Stimulated activated CD4-positive, alpha-beta T cell treated with anti-CD3 and anti-CD28 coated beads, Interleukin-2, amount 100 ng/mL, for 48 hours (primary cell): ENCODE results near the gene TMPRSS5.

Experiments
- DNase-seq, 2 donors: peaks; one replicate each; pipeline ENCODE4 v3.0.0-alpha.2; 2020

TMPRSS5 gene

DNA sequence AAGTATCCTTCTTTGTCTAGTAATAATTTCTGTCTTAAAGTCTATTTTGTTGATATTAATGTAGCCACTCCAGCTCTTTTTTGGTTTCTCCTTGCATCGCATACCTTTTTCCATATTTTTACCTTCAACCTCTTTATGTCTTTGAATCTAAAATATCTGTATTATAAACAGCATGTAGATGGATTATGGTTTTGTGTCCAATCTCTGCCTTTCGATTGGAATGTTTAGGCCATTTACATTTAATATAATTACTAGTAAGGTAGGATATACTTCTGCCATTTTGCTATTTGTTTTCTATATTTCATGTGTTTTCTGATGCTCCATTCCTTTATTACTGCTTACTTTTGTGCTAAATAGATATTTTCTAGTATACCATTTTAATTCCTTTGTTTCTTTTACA, 39.5 kb downstream of the TMPRSS5 start:
- no peak for DNase-seq

DNA sequence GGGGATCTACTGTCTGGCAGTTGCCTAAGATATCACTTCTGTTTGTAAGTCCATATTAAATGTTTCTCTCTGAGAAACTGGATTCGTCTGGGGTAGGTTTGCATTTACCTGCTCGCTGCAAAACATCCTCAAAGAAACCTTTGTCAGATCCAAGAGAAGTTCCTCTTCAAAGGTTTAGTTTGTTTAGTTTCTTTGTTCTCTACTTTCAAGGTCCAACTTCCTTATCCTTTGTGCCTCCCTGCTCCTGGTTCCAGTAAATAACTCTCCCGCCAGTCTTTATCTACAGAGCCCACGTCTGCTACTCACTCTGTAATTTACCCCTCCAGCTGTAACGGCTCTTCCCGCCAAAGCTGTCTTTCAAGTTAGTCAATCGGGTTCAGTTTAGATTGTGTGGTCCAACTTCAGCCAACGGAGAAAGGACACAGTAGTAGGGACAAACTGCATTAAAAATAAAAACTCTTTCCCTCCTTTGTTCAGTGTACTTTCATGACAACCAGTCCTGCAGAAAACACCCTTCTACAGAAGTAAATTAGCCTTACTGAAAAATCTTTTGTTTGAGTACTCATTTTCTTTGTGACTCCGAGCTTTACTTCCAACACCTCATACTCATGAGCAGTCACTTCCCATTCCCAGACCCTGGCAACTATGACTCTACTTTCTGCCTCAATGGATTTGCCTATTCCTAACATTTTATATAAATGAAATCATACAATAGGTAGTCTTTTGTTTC, 41.0 kb downstream of the TMPRSS5 start:
- no peak for DNase-seq

DNA sequence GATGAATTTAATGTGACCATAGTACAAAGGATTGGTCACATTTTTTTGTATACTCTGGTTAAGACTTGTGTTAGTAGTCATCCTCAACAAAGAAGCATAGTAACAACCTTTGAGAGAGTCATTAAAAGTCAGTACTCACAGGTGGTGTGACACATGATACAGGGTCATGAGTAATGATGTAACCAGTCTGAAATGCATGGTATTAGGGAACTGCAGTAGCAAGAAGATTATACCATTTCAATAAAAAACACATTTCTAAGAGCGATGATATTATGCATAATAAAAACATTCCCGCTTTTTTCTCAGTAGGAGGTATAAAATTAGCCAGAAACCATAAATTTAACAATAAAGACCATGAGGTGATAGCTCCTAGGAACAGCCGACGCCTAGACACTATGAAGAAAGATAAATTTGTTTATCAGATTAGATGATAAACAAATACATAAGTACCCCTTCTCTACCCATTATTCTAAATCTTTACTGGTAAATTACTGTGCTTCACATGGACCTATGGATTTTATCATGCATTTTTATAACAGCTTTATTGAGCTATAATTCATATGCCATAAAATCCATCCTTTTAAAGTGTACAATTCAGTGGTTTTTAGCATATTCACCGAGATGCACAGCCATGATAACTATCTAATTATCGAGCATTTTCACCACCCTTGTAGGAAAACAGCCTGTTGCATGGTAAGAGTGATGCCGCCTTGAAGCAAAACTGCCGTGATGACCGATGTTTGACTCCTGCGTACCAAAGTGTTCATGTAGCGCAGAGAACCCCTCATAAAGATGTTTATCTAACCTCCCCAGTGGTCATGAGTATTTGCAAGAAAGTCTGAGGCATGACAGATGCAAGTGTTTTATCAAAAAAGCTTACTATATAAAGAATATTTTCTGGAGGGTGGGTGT, 41.8 kb downstream of the TMPRSS5 start:
- DNase-seq, result no peak

DNA sequence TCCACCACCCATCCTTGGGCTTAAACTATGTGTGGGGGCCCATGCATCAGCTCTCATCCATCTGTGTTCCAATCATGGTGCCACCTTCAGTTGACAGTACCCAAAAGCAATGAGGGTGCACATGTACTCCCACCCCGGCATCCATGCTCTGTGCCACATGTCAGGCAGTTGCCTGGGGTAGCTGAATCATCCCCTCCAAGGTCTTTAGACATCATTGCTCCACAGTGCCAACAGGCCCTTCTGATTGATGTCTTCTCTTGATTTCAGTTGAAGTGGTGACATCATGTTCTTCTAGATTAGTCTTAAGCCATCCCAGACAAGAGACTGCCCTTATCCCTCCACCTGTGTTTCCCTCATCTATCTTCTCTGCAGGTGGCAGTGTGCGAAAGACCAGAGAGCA, 42.5 kb downstream of the TMPRSS5 start:
- DNase-seq, result no peak

DNA sequence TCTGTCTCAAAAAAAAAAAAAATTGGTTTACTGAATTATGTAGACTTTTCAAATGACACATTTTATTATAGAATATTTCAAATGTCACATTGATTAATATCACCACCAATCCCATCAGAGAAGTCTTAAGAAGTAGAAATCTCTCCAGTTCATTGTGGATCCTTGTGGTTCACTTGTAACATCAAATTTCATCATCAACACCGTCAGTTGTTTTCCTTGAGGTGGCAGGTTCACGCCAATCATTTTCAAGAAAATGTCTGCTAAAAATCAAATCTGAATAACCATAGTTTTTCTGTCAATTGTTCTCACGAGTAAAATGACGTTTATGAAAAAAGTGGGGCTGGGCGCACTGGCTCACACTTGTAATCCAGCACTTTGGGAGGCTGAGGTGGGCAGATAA, 50.3 kb downstream of the TMPRSS5 start:
- no peak for DNase-seq

DNA sequence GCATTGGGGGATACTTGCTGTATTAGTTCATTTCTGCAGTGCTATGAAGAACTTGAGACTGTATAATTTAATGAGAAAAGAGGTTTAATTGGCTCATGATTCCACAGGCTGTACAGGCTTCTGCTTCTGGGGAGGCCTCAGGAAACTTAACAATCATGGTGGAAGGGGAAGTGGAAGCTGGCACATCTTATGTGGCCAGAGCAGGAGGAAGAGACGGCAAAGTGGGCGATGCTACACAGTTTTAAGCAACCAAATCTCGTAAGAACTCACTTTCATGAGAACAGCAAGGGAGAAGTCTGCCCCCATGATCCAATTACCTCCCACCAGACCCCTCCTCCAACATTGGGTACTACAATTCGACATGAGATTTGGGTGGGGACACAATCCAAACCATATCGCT, 55.1 kb downstream of the TMPRSS5 start:
- no peak for DNase-seq

DNA sequence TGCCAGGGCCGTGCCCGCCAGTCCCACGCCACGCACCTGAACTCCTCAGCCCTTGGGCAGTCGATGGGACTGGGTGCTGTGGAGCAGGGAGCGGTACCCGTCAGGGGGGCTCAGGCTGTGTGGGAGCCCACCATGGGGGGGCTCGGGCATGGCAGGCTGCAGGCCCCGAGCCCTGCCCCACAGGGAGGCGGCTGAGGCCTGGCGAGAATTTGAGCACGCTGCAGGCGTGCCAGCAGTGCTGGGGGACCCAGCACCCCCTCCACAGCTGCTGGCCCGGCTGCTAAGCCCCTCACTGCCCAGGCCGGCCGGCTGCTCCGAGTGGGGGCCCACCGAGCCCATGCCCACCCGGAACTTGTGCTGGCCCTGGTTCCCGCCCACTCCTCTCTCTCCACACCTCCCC, 56.8 kb downstream of the TMPRSS5 start:
- DNase-seq, result no peak

DNA sequence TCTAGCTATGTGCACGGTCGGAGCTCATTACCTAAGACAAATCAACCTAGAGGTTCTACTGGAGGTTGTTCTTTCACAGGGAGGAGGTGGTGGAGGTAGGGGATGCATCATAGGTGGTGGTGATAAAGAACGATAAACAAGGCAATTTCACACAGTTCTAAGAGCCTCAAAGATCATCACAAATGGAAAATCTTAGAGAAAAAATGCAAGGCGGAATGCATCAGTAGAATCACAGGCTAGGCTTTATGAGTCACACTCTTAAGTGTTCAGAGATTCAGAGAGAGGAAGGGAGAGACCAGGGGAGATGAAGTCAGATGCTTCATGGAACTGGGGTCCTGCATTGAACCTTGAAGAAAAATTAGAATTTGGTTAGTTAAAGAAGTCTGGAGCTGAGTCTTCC, 58.3 kb downstream of the TMPRSS5 start:
- no peak for DNase-seq

DNA sequence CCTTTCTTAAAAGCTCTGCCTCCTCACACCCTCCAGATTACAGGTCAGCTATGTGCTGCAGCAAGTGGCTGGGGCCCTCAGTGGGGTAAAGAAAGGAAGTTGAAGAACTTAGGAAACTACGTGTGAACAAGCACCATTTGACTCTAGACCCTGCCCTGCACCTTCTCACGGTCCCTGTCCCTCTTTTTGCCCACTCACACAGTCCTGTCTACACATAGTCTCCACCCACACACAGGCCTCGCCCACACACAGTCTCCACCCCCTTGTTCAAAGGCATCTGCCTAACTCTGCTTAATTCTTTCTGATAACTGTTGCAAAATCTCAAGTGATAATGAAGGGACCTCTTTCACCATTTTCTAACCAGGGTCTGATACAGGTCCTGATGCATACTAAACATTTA, 59.0 kb downstream of the TMPRSS5 start:
- no peak for DNase-seq

DNA sequence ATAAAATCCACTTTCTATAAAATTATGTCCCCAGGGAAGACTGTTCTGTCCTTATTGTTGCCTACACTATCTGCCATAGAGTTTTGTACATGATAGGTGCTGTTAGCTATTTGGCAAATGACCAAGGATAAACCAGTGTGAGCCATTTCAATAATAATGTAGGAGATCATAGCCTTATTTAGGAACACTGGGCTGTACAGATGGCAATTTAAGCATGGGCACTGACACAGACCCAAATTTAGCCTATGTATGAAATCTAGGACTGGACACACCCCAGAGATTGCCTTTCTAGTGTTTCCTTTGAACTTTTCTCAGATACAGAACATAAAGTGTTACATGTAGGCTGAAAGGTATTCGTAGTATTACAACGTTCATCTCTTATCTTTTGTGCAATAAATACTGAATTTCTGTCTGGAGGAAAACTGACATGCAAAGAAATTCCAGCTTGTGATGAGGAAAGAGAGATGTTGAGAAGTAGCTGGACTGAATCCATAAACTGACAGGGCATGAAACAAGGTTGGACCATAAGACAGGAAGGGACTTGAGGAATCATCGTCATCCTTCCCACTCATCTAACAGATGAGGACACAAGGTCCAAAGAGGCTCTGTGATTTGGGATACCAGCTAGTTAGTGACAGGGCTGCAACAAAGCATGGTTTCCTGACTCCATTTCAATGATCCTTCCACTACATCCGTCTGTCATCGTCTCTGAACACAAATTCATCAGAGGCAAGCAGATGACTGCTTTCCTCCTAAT, 60.3 kb downstream of the TMPRSS5 start:
- DNase-seq, result no peak

DNA sequence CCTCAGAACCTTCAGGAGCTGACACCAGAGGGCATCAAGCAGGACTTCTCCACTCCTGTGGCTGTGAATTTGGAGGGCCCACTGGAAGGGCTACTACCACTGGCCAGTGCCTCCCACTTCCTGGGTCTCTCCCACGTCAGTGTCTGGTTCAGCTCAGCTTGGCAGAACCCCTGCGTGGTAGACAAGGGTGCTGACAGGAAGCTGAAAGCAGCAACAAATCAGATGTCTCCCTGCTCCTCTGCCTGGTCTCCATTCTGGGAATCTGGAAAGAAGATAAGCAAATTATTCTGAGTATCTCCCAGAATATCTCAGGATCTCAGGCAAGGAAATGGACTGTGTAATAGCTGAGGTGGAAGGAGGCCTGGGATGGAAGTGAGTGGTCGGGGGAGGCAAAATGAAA, 61.5 kb downstream of the TMPRSS5 start:
- DNase-seq, result no peak

DNA sequence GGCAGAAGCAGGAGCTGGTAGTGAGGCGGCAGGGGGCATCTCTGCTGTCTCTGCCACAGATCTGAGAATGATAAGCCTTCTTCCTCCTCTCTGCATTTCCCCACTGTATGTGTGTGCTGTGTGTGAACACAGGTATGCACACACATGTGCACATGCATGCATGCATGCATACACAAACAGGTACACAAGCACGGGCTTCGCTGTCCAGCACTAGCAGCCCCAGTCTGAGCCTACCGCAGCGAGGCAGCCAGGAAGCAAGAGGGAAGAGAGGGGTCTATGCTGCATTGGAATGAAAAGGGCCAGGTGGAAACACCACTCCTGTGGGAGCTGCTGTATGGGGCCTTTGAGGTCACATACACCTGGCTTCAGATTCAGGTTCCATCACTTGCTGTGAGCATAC, 62.4 kb downstream of the TMPRSS5 start:
- no peak for DNase-seq

DNA sequence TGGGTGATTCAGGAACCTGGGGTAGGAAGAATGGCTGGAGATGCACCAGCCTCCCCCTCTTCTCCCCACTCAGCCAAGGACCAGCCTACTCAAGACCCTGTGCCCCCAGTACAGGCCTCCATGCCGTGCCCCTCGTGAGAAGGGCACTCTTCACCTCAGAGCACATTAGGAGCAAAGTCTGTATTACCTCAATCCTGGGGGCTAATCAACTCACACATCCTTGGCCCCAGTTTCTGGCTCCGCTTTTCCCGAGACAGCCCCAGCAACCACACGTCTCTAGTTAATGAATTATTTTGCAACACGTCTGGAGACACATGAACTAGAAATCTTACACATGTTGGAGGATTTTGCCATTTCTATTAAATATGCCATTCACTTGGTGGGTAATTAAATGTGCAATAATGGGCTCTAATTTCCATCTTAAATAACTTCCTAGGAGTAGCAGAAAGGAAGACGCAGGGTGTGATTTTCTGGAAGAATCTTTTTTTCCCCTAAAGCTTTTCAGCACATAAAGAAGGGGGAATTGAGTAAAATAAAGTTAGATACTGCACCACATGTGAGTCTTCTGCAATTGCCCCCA, 63.0 kb downstream of the TMPRSS5 start:
- DNase-seq, result no peak

DNA sequence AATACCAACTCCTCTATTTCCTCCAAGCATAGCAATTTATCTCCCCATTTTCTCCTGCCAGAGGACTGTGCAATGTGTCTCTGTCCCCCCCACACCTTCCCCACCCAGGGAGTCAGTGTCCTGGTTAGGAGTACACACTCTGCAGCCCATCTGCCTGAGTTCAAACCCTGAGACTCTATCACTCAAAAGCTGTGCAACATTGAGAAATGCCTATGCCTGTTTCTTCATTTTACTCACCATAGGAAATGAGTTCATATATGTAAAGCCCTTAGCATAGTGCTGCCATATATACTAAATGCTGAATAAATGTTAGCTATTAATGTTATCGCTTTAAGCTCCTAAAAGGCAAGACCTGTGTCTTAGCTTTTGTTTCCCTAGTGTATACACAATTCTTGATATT, 64.0 kb downstream of the TMPRSS5 start:
- no peak for DNase-seq

DNA sequence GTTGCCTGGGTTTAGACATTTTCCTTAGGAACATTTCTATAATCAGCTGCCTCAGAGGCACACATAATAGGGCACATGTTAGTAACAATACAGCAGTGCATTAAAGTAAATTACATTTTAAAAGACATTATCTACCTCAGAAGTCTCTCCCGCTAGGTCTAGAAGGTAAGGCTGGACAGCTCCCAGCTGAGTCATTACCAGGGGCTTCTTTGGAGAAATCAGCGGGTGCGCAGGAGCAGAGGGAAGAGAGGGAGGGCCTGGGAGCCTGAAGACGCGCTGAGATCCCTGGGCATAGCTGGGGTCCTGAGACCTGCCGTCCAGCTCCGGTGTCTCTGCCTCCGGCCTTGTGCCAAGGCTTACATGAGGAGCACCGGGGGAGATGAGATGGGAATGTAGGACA, 67.7 kb downstream of the TMPRSS5 start:
- no peak for DNase-seq

DNA sequence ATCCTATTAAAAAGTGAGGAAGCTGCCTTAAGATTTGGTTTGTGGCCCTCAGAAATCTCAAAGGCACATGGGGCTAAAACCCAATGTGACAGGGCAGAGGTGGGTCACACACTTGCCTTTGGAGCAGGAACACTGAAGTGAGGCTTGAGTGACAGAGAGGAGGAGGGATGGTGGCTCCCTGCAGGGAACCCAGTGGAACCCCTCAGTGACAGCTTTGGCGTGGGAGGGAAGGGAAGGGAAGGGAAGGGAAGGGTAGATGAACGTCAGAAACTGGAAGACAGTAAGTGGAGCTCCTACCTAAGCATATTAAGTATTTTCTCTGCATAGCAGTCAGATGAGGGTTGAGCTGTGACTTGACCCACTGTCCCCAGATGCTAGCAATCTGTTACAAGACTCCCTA, 68.5 kb downstream of the TMPRSS5 start:
- no peak for DNase-seq
